ENCODE measurements around the gene STK33. TPM values are rescaled to one million over a fixed set of nuclear protein-coding genes. Genes with fewer than 3 reads are reported as not detected.

STK33 gene
- total RNA-seq, 2 experiments from 2014 or later = 0.55 to 1.4 TPM

DNA sequence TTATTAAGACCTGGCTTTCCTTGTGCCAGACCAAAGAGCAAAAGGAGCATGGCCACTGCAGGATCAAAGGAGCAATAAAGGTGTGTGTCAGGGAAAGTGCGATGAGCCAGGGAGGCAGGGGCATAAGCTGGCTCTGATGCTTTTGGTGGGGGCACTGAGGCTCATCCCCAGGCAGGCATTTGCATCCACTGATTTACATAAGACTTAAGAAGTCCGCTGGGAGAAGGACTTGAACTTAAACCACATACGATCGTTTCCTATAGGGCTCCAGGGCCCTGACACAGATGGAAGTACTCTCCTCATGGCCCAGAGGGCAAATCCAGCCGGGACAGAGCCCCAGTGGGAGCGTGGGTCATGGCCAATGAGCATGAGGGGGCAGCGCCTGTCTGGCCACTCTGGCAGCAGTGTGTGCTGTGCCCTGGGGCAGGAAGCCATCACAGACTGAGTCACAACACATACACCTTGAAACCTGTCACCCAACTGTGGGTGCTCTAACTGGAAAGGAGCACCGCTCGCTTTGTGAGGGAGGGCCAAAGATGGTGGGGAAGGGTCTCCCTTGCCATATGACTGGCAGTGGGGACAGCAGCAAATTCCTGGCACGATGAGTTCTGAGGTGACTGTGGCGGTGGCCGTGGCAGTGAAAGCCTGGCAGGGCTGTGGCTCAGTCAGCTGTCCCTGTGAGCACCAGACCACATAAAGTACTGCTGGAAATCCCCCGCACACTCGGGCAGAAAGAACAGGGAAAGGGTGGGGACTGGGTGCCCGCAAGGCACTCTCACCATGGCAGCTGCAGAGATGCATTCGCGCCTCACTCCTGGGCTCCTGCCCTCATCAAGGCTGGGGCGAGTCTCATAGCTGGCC lies 251.0 kb downstream of the STK33 start:
- intact Hi-C loops (cut with DNase I, micrococcal nuclease) = no loop called here
- H3K36me3 Mint-ChIP-seq (ENCODE audit: low read depth) = no peaks in the 10 kb centered on the region
- no peaks in the 10 kb centered on the region for H3K9me3 Mint-ChIP-seq (ENCODE audit: low read depth)
- no peak overlapping the region for H3K27ac Mint-ChIP-seq
- peaks cover 9% of the 10 kb centered on the region for H3K4me1 Mint-ChIP-seq
- no peak overlapping the region for H3K4me3 Mint-ChIP-seq
- DNase-seq (peak; percentile 47), ATAC-seq (peak; percentile 84)
- no peaks in the 10 kb centered on the region for H3K27me3 Mint-ChIP-seq
- ChIA-PET CTCF (no interaction called here), POLR2A (no interaction called here)

- H3K4me1 Mint-ChIP-seq = peaks cover 14% of the 10 kb centered on the region
- no peaks in the 10 kb centered on the region for H3K36me3 Mint-ChIP-seq (ENCODE audit: low read depth)
- intact Hi-C loops (cut with DNase I, micrococcal nuclease) = no loop called here
- no peaks in the 10 kb centered on the region for H3K9me3 Mint-ChIP-seq (ENCODE audit: low read depth)
- no peaks in the 10 kb centered on the region for H3K27me3 Mint-ChIP-seq
- ATAC-seq (no peak), DNase-seq (no peak)
- no peak overlapping the region for H3K27ac Mint-ChIP-seq
- ChIA-PET CTCF (interaction anchor here (0.8 kb wide), 1 partner anchor 195 kb away, joined by 3 read pairs; no protein-coding TSS in a partner anchor), POLR2A (no interaction called here)
- H3K4me3 Mint-ChIP-seq = no peak overlapping the region
These were observed 252.0 kb downstream of the STK33 start for GRCh38 chr11:8341996-8342395.

Other genes with a start within 250 kb of the STK33 start
- gene TRIM66, start 88.4 kb upstream of the STK33 start, total RNA-seq = 10 to 100 TPM; 18.3 to 19.5 TPM
- gene RPL27A, start 88.6 kb upstream of the STK33 start, total RNA-seq = 1,000 to 10,000 TPM in 1 of 2 experiments, 100 to 1,000 TPM in 1; 688 to 1,021 TPM